Activated CD4-positive, alpha-beta T cell treated with anti-CD3 and anti-CD28 coated beads, Interleukin-2, Interleukin-4, amounts not matched to agents 100 ng/mL and 50 ng/mL, durations not matched to agents 16 hours and 8 hours (primary cell): ENCODE data around the gene GSK3B.
"Not testable (repeated sequence)": the region's sequence is repeated elsewhere in the genome, so short reads cannot be mapped to it uniquely, and the experiment has no call there.

Experiments
- DNase-seq: peaks from one replicate; pipeline ENCODE4 v3.0.0-alpha.2; 2020; ENCODE audit warnings: low spot score

Gene GSK3B

DNA sequence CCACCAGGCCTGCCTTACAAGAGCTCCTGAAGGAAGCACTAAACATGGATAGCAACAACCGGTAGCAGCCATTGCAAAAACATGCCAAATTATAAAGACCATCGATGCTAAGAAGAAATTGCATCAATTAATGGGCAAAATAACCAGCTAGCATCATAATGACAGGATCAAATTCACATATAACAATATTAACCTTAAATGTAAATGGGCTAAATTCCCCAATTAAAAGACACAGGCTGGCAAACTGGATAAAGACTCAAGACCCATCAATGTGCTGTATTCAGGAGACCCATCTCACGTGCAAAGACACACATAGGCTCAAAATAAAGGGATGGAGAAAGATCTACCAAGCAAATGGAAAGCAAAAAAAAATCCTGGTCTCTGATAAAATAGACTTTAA is 88.5 kb downstream of the GSK3B start:
- DNase-seq, result not testable (repeated sequence)

DNA sequence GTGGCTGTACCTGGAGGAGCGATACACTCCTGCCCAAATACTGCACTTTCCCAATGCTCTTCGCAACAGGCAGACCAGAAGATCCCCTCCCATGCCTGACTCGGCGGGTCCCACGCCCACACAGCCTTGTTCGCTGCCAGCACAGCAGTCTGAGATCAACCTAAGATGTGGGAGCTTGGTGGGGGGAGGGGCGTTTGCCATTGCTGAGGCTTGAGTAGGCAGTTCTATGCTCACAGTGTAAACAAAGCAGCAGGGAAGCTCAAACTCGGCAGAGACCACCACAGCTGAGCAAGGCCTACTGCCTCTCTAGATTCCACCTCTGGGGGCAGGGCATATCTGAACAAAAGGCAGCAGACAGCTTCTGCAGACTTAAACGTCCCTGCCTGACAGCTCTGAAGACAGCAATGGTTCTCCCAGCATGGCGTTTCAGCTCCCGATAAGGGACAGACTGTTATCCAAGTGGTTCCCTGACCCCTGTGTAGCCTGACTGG is 90.2 kb downstream of the GSK3B start:
- DNase-seq, result not testable (repeated sequence)

DNA sequence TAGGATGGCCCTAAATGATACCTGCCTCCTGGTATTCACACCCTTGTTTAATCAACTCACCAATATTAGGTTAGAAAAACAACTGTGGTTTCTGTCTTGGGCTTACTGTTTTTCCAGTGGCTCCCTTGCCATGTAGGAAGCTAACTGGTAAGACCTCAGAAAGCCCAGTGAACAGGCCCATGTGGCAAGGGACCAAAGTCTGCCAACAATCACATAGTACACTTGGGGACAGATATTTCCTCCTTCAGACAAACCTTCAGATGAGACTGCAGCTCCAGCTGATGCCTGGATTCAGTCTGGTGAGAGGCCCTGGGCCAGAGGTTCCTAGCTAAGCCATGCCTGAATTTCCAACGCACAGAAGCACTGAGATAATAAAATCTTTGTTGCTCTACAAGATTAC is 96.1 kb downstream of the GSK3B start:
- no peak for DNase-seq

DNA sequence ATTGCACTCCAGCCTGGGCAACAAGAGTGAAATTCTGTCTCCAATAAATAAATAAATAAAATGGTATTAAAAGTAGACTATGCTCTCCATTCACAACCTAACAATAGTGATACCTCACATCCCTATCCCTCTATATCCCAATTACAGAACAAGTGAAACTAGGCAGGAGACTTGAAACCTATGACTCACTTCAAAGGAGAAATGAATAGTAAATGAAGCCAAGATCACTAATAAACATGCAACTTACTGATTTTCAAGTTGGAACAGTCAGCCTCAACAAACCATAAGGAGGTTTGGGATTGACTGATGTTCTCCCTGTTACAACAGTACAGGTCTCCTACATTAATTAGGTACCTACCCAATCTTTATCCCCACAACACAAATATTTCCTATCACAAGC is 103.4 kb downstream of the GSK3B start:
- no peak for DNase-seq

DNA sequence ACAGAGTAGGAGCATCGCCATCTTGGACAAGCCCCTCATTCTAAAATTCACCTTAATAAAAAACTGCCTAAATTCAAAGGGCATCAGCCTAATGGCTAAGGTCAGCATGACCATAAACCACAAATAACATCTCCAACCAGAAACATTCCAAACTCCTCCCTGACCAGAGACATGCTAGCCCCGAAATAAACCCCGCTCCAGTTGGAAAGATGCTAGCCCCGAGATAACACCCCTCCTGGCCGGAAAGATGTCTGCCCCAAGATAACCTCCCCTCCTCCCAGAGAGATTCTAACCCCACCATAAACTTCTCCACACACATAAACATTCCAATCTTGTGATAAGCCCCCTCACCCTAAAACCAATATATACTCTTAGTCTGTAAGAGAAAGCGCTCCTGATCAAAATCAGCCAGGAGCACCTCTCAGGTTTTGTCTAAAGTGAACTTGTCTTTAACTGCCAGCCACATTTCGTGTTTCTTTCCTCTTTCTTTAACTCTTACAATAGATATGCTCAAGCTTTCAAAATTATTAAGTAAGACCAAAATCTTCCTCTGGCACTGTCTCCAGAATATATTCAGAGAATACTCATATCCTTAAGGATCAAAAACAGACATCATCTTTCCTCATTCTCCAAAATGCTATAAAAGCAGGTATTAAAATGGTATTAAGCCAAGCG is 104.1 kb downstream of the GSK3B start:
- no peak for DNase-seq

DNA sequence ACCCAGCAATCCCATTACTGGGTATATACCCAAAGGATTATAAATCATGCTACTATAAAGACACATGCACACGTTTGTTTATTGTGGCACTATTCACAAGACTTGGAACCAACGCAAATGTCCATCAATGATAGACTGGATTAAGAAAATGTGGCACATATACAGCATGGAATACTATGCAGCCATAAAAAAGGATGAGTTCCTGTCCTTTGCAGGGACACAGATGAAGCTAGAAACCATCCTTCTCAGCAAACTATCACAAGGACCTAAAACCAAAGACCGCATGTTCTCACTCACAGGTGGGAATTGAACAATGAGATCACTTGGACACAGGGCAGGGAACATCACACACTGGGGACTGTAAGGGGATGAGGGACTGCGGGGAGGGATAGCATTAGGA is 107.4 kb downstream of the GSK3B start:
- not testable (repeated sequence) for DNase-seq

DNA sequence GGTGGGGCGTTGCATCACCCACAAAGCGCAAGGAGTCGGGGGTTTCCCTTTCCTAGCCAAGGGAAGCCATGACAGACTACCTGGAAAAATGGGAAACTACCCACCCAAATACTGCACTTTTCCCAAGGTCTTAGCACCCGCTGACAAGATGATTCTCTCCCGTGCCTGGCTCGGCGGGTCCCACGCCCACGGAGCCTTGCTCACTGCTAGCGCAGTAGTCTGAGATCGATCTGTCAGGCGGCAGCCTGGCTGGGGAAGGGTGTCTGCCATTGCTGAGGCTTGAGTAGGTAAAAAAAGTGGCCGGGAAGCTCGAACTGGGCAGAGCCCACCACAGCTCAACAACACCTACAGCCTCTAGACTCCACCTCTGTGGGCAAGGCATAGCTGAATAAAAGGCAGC is 112.9 kb downstream of the GSK3B start:
- DNase-seq, result no peak

DNA sequence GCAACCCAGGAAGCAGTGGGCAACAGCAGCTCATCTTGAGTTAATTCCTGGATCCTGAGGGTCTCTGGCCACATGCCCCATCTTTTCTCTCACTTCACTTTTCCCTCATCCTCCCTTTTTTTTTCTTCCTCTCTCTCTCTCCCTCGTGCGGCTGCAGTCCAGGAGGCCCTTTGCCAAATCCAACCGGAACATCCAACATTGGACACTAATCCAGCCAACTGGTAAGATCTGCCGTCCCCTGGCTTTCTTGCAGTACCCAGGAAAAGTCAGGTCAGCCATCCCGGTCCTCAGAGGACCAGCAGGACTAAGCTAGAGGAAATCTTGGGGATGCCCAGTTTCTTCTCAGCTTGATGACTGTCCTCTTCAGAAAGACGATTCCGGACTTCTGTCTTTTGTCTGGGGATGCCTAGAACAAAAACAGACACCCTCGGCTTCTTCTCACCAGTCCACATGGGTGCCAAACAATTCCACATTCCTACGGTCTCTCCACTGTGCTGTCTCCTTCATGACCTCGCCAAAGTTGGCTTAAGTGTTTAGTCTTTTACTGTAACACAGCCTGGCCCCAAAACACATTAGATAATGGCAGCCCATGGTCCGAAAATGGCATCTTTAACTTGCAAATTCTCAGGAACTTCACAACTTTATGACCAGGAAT is 115.6 kb downstream of the GSK3B start:
- DNase-seq, result no peak

DNA sequence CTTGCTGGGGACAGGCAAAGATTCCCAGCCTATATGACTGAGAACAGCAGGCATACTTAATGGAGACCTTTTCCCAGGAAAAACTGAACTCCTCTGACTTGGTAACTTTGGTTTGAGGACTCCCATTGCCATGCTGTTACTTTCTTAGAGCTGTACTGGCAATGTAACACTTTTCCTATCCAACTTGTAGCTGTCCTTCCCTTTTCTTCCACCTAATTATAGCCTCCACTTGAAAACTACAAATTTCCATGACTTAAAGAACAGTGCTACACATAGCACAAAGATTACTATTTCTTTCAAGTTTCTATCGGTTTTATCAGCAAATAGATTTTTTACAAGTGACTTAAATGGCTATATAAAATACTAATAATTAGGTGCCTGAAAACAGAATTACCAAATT is 116.9 kb downstream of the GSK3B start:
- DNase-seq, result no peak

DNA sequence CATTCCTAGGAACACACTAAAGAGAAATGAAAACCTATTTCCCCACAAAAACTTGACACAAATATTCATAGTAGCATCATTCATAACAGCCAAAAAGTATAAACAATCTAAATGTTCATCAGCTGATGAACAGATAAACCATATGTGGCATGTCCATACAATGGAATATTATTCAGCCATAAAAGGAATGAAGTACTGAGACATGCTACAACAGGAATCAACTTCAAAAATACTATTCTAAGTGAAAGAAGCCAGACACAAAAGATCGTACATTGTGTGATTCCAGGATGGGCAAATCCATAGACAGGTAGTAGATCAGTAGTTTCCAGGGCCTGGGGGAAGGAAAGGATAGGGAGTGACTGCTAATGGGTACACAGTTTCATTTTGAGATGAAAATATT is 118.0 kb downstream of the GSK3B start:
- DNase-seq, result no peak

DNA sequence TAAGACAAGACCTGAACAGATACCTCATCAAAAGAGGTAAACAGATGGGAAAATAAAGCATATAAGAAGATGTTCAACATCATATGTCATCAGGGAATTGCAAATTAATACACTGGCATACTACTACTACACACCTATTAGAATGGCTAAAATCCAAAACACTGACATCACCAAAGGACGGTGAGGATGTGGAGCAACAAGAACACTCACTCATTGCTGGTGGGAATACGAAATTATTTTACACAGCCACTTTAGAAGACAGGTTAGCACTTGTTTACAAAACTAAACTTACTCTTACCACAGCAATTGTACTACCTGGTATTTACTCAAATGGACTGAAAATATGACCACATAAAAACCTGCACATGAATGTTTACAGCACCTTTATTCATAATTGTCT is 119.6 kb downstream of the GSK3B start:
- DNase-seq, result no peak

DNA sequence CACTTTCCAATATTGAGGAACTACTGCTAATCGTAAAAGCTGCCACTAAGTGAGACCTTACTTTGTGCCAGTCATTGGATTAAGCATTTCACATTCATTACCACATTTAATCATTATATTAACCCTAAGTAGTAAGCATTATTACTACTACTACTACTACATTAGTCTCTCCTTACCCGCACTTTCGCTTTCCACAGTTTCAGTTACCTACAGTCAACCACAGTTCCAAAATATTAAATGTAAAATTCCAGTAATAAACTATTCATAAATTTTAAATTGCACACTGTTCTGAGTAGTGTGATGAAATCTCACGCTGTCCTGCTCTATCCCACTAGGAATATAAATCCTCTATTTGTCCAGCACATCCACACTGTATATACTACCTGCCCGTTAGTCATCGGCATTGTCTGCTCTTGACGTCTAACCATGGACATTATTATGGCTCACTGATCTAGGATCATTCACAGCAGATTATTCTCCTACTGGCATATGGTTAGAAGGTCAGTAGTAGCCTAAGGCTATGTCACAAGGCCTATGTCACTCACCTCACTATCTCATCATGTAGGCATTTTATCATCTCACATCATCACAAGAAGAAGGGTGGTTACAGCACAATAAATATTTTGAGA is 121.1 kb downstream of the GSK3B start:
- DNase-seq, result no peak

DNA sequence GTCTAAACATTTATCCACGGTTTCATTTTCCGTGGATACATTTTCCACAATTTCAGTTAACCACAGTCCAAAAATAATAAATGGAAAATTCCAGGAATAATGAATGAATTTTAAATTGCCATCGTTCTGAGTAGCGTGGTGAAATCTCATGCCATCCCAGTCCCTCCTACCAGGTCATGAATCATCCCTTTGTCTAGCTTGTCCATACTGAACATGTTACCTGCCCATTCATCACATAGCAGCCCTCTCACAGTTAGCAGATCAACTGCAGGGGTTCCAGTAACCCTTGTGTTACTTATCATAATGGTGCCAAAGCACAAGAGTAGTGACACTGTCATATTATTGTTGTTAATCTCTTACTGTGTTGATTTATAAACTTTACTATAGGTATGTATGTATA is 124.5 kb downstream of the GSK3B start:
- DNase-seq, result no peak

DNA sequence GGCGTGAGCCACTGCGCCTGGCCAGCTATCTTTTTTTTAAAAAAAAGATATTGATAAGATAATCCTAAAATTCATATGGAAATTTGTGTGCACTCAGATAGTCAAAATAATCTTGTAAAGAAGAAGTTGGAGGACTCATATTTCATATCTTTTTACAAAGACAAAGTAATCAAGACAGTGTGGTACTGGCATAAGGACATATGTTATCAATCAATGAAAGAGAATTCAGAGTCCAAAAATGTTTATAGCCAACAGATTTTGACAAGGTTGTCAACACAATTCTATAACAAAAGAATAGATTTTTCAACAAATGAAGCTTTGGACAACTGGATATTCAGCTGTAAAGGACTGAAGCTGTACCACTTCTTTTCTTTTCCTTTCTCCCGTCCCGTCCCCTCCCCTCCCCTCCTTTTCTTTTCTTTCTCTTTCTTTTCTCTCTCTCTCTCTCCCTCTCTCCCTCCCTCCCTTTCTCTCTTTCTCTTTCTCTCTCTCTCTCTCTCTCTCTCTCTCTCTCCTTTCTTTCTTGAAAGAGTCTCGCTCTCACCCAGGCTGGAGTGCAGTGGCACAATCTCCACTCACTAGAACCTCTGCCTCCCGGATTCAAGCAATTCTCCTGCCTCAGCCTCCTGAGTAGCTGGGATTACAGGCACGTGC is 126.8 kb downstream of the GSK3B start:
- DNase-seq, result no peak

DNA sequence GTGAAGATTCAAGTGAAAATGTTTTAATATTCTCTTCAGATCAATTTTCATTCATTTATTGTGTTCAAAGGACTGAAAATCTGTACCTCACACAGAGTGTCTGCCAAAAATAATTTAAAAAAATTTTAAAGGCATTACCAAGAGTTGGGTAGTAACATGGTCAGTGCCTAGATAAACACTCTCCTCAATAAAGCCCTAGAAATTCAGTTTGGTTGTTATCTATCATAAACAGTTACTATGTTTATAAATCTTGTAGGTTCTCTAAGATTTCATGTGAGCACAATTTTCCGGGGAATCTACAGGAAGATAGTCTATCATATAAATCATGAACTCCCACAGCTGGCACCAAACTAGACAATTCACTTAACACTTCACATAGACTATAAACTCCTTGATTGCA is 128.6 kb downstream of the GSK3B start:
- DNase-seq, result no peak

DNA sequence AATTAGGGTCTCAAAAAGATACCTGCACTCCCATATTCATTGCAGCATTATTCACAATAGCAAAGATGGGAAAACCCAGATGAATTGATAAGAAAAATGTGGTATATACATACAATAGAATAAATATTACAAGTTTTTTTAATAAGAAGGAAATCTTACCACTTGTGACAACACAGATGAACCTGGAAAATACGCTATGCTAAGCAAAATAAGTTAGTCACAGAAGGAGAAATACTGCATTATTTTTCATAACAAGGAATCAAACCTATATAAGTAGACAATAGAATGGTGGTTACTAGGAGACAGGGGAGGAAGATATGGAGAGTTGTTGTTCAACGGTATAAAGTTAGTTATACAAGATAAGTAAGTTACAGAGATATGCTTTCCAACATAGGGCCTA is 130.0 kb downstream of the GSK3B start:
- no peak for DNase-seq

DNA sequence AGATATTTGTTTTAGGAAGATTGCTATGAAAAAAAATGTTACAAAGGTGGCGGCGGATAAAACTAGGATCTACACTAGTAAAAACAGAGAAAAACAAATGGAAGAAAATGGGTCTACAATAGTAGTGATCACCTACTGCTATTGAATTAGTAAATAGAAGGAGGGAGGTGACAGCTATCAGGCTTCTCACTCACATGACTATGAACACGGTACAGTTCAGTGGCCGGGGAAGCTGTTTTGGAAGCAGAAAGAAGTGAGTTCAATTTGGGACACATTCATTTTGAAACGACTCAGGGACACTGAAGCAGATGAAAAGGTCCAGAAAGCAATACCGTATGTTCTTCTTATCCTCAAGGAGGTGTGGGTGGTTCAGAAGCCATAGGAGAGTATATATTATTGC is 138.3 kb downstream of the GSK3B start:
- DNase-seq, result no peak

DNA sequence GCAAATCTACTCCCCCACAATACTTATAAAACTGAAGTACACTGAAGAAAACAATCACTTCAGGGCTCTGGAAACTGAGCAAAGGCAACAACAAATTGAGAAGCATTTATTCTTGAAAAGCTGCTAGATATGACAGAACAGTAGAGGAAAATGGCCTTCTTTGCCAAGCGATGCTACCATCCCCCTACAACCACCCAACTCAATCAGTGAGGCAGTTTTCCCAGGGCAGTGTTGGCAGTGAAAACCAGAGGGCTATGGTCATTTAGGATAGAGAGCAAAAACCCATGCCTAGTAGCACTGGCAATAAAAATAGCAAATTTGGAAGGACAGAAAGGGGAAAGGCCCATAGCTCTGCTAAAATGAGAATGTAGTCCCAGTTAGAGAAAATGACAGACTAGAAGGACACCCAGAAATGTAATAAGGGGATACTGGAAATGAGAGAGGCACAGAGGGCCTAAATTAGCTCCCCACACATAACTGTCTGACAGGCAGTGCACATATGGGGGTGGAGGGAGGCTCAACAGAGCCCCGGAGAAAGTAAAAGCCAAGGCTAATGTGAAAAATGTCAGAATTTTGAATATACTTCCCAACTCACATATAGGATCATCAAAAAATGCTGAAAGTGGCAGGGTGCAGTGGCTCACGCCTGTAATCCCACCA is 143.5 kb downstream of the GSK3B start:
- DNase-seq, result no peak

DNA sequence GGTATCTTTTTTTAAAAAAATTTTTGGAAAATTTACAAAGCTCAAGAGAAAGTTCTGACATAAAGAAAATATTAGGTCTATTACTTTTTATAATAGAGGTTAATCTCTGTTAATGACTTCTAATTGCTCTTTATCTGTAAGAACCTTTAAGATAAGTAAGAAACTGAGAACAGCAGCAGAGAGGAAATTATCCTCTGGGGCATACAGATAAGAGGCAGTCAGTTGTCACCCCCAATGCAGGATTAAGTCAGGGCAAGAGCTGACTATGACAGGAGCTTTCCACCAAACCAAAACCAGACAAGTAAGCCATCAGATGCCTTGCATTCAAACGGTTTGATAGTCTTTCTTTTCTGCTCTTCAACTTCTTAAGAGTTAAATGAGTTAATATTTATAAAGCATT is 149.0 kb downstream of the GSK3B start:
- DNase-seq, result no peak

DNA sequence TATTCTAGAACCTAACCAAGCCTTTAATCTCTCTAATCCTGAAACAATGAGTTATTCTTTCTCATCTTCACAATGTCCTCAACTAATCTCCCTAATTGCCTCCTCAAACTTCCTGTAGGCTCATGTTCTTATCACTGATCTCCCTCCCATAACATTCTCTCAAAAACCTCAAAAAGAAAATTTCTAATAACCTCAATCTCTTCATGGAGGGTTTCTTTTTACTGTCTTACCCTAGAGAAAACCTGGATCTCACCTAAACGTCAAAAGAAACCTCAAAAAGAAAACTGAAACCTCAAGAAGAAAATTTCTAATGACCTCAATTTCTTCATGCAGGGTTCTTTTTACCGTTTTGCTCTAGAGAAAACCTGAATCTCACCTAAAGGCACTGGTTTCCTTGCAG is 150.2 kb downstream of the GSK3B start:
- DNase-seq, result no peak

DNA sequence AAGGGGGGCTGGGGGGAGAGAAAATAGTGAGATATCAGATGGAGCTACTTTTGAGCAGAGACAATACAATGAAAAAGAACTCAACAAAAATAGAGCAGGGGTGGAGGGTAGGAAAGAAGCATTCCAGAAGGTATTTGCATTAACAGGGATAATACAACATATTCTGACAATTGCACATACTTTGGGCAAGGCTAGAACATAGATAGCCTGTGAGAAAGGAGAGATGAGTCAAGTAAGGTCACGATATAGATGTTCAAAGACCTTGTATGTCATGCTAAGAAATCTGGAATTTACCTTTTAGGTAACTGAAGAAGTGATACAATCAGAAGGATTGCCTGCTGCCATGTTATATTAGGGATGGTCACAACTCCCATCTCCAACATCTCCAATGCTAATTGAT is 155.2 kb downstream of the GSK3B start:
- DNase-seq, result no peak

DNA sequence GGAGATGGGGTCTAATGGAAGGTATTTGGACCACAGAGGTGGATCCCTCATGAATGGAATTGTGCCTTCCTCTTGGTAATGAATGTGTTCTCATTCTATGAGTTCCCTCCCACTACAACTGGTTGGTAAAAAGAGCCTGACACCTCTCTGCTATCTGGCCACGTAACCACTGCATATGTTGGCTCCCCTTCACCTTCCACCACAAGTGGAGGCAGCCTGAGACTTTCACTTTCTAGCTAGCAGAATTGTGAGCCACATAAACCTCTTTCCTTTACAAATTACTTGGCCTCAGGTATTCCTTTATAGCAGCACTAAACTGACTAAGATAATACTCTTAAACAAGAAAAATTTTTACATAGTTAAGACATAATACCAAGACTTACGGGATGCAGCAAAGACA is 157.0 kb downstream of the GSK3B start:
- peak; percentile 82 for DNase-seq
